Fibroblast of mammary gland (primary cell): ENCODE results near the gene ARHGEF11.

Experiments used
- DNase-seq: peaks from one replicate; pipeline ENCODE4 v3.0.0-alpha.2; 2010; ENCODE audit warnings: low read depth
- H3K4me3 ChIP-seq: 2 replicates; pipeline ENCODE4 v1.5.1; 2011; ENCODE audit warnings: low read depth, mild to moderate bottlenecking, low read length, moderate library complexity; ENCODE audit not compliant: control insufficient read depth
- CTCF ChIP-seq: conservative IDR thresholded peaks from 2 replicates; pipeline ENCODE4 v1.5.1; 2011; ENCODE audit warnings: low read depth, low read length, inconsistent platforms; ENCODE audit not compliant: control insufficient read depth, insufficient read depth

ARHGEF11 gene

GRCh38 chr1:156999596-157000320 is 45.8 kb downstream of the ARHGEF11 start:
- no peak for TF ChIP-seq CTCF
- DNase-seq = no peak
- no peak overlapping the region for H3K4me3 ChIP-seq

- DNase-seq = no peak
- TF ChIP-seq CTCF = no peak
- no peak overlapping the region for H3K4me3 ChIP-seq
Observed at GRCh38 chr1:156998840-156999500, 46.6 kb downstream of the ARHGEF11 start.

GRCh38 chr1:156998301-156998700 is 47.2 kb downstream of the ARHGEF11 start:
- TF ChIP-seq CTCF = no peak

GRCh38 chr1:156995412-156995811 is 50.1 kb downstream of the ARHGEF11 start:
- no peak for DNase-seq
- TF ChIP-seq CTCF = no peak
- H3K4me3 ChIP-seq = no peak overlapping the region

More at GRCh38 chr1:156998301-156998700, 47.2 kb downstream of the ARHGEF11 start:
- no peak overlapping the region for H3K4me3 ChIP-seq
- DNase-seq = no peak

- no peak for TF ChIP-seq CTCF
- no peak for DNase-seq
- no peak overlapping the region for H3K4me3 ChIP-seq
Observed at GRCh38 chr1:156994277-156994676, 51.3 kb downstream of the ARHGEF11 start.

GRCh38 chr1:156993426-156994147 is 52.0 kb downstream of the ARHGEF11 start:
- no peak for DNase-seq
- no peak overlapping the region for H3K4me3 ChIP-seq
- no peak for TF ChIP-seq CTCF
